ENCODE data around the gene TOR4A.

The TOR4A gene

GRCh38 chr9:137295849-137296669 is 18.5 kb downstream of the TOR4A start:
- DNase-seq (ENCODE audit: low spot score): peak; percentile 76

GRCh38 chr9:137296670-137297664 is 19.4 kb downstream of the TOR4A start:
- peak; percentile 56 for DNase-seq (ENCODE audit: low spot score)

- no peak for DNase-seq (ENCODE audit: low spot score)
Measured at GRCh38 chr9:137297966-137298365, 20.4 kb downstream of the TOR4A start.

- peak; percentile 59 for DNase-seq (ENCODE audit: low spot score)
Measured at GRCh38 chr9:137298401-137299202, 21.1 kb downstream of the TOR4A start.

- DNase-seq (ENCODE audit: low spot score): peak; percentile 62
Measured at GRCh38 chr9:137299203-137299565, 21.7 kb downstream of the TOR4A start.

GRCh38 chr9:137299938-137300337 is 22.4 kb downstream of the TOR4A start:
- peak; percentile 50 for DNase-seq (ENCODE audit: low spot score)

- peak; percentile 81 for DNase-seq (ENCODE audit: low spot score)
Measured at GRCh38 chr9:137300567-137301080, 23.1 kb downstream of the TOR4A start.

GRCh38 chr9:137301081-137301947 is 23.8 kb downstream of the TOR4A start:
- DNase-seq (ENCODE audit: low spot score): peak; percentile 85

GRCh38 chr9:137302118-137302448 is 24.6 kb downstream of the TOR4A start, which contains the start of gene NRARP:
NRARP (minus strand) TSS chr9:137302271; CDS start chr9:137301928, 343 bp downstream.
- no peak for DNase-seq (ENCODE audit: low spot score)

GRCh38 chr9:137302449-137303150 is 25.1 kb downstream of the TOR4A start:
- peak; percentile 94 for DNase-seq (ENCODE audit: low spot score)

- peak; percentile 64 for DNase-seq (ENCODE audit: low spot score)
Measured at GRCh38 chr9:137303151-137303892, 25.8 kb downstream of the TOR4A start.

GRCh38 chr9:137303893-137304382 is 26.4 kb downstream of the TOR4A start:
- DNase-seq (ENCODE audit: low spot score): peak; percentile 69

- DNase-seq (ENCODE audit: low spot score): no peak
Measured at GRCh38 chr9:137304383-137305059, 27.0 kb downstream of the TOR4A start.

- peak; percentile 83 for DNase-seq (ENCODE audit: low spot score)
Measured at GRCh38 chr9:137305060-137305797, 27.7 kb downstream of the TOR4A start.

GRCh38 chr9:137305798-137306065 is 28.2 kb downstream of the TOR4A start:
- DNase-seq (ENCODE audit: low spot score): no peak

GRCh38 chr9:137306066-137306849 is 28.7 kb downstream of the TOR4A start:
- DNase-seq (ENCODE audit: low spot score): peak; percentile 53

GRCh38 chr9:137306850-137307254 is 29.3 kb downstream of the TOR4A start:
- DNase-seq (ENCODE audit: low spot score): peak; percentile 56
